Measurements from ENCODE around the gene GPRC5B.

The GPRC5B gene

GRCh38 chr16:19888834-19889233, 4.2 kb upstream of the GPRC5B start:
- H3K27ac ChIP-seq (ENCODE audit: low read length), result no peak overlapping the region
- H3K4me2 ChIP-seq (ENCODE audit: low read depth, low read length), result no peak overlapping the region
- no peaks in the 10 kb centered on the region for H3K9me3 ChIP-seq (replicated peaks; ENCODE audit: insufficient read depth, low read length)
- H3K79me2 ChIP-seq (ENCODE audit: low read length), result no peaks in the 10 kb centered on the region
- H3K9me2 ChIP-seq (replicated peaks; ENCODE audit: insufficient read depth, low read length), result no peaks in the 10 kb centered on the region
- no peaks in the 10 kb centered on the region for H3K36me3 ChIP-seq (replicated peaks; ENCODE audit: insufficient read depth, low read length)
- no peaks in the 10 kb centered on the region for H3F3A ChIP-seq (ENCODE audit: insufficient read depth, low read length)
- DNase-seq, result no peak
- peaks cover 7% of the 10 kb centered on the region for H3K27me3 ChIP-seq (replicated peaks; ENCODE audit: insufficient read depth, low read length)
- TF ChIP-seq EZH2 (optimal IDR thresholded peaks at IDR 0.05; ENCODE audit: low read depth, low read length) (no peak), CTCF (IDR thresholded peaks at IDR 0.05; ENCODE audit: low read length) (no peak), EZH2phosphoT487 (IDR thresholded peaks at IDR 0.05; ENCODE audit: low read length) (no peak)
- no peak overlapping the region for H2AFZ ChIP-seq (ENCODE audit: low read length)
- H3K4me3 ChIP-seq (ENCODE audit: low read length), result no peak overlapping the region
- H3K4me1 ChIP-seq (ENCODE audit: low read length), result 0 out of 2 replicates have a peak, but pooled peaks cover 3% of the 10 kb centered on the region
- H4K20me1 ChIP-seq (ENCODE audit: insufficient read depth, low read length), result no peaks in the 10 kb centered on the region
- H3K9ac ChIP-seq (ENCODE audit: low read length), result no peak overlapping the region

GRCh38 chr16:19886073-19886941, 1.7 kb upstream of the GPRC5B start:
- H3K4me2 ChIP-seq (ENCODE audit: low read depth, low read length), result peak overlapping the region; percentile 59
- H3K9me2 ChIP-seq (replicated peaks; ENCODE audit: insufficient read depth, low read length), result no peaks in the 10 kb centered on the region
- peak overlapping the region; percentile 24; the same call in 1 of the 2 replicates for H3K9ac ChIP-seq (ENCODE audit: low read length)
- peak; percentile 83 for DNase-seq
- H3K36me3 ChIP-seq (replicated peaks; ENCODE audit: insufficient read depth, low read length), result no peaks in the 10 kb centered on the region
- no peaks in the 10 kb centered on the region for H3K9me3 ChIP-seq (replicated peaks; ENCODE audit: insufficient read depth, low read length)
- peak overlapping the region; percentile 18; the same call in 1 of the 2 replicates for H3K4me3 ChIP-seq (ENCODE audit: low read length)
- peaks cover 19% of the 10 kb centered on the region for H3K27me3 ChIP-seq (replicated peaks; ENCODE audit: insufficient read depth, low read length)
- no peaks in the 10 kb centered on the region for H3K79me2 ChIP-seq (ENCODE audit: low read length)
- H3K4me1 ChIP-seq (ENCODE audit: low read length), result 0 out of 2 replicates have a peak, but pooled peaks cover 3% of the 10 kb centered on the region
- no peak overlapping the region for H3K27ac ChIP-seq (ENCODE audit: low read length)
- H2AFZ ChIP-seq (ENCODE audit: low read length), result peak overlapping the region; percentile 84
- TF ChIP-seq EZH2 (optimal IDR thresholded peaks at IDR 0.05; ENCODE audit: low read depth, low read length) (no peak), EZH2phosphoT487 (IDR thresholded peaks at IDR 0.05; ENCODE audit: low read length) (no peak), CTCF (IDR thresholded peaks at IDR 0.05; ENCODE audit: low read length) (peak; percentile 99)
- H3F3A ChIP-seq (ENCODE audit: insufficient read depth, low read length), result no peaks in the 10 kb centered on the region
- no peaks in the 10 kb centered on the region for H4K20me1 ChIP-seq (ENCODE audit: insufficient read depth, low read length)

GRCh38 chr16:19885451-19886072, 914 bp upstream of the GPRC5B start:
- Histone ChIP-seq H3K9ac (ENCODE audit: low read length) (no peak overlapping the region), H3K4me3 (ENCODE audit: low read length) (0 out of 2 replicates have a peak overlapping the region, but pooled peaks have one; percentile 66)
- no peak for TF ChIP-seq CTCF (IDR thresholded peaks at IDR 0.05; ENCODE audit: low read length)
- no peak for TF ChIP-seq EZH2phosphoT487 (IDR thresholded peaks at IDR 0.05; ENCODE audit: low read length)
- TF ChIP-seq EZH2 (optimal IDR thresholded peaks at IDR 0.05; ENCODE audit: low read depth, low read length), result no peak

More at GRCh38 chr16:19885451-19886072, 914 bp upstream of the GPRC5B start:
- Histone ChIP-seq H3K27ac (ENCODE audit: low read length) (no peak overlapping the region), H3K9me2 (replicated peaks; ENCODE audit: insufficient read depth, low read length) (no peaks in the 10 kb centered on the region), H3F3A (ENCODE audit: insufficient read depth, low read length) (no peaks in the 10 kb centered on the region), H3K4me2 (ENCODE audit: low read depth, low read length) (peak overlapping the region; percentile 95), H4K20me1 (ENCODE audit: insufficient read depth, low read length) (no peaks in the 10 kb centered on the region), H3K4me1 (ENCODE audit: low read length) (0 out of 2 replicates have a peak, but pooled peaks cover 3% of the 10 kb centered on the region), H3K9me3 (replicated peaks; ENCODE audit: insufficient read depth, low read length) (no peaks in the 10 kb centered on the region), H3K27me3 (replicated peaks; ENCODE audit: insufficient read depth, low read length) (peaks cover 19% of the 10 kb centered on the region), H2AFZ (ENCODE audit: low read length) (peak overlapping the region; percentile 84; the same call in 1 of the 2 replicates), H3K36me3 (replicated peaks; ENCODE audit: insufficient read depth, low read length) (no peaks in the 10 kb centered on the region), H3K79me2 (ENCODE audit: low read length) (no peaks in the 10 kb centered on the region)
- DNase-seq, result no peak
